Muscle layer of duodenum (tissue), 2 donors: ENCODE results near the gene SPI1.

ENCODE experiments used
- H3K27ac ChIP-seq: one replicate; pipeline ENCODE4 v1.7.0; 2013; ENCODE audit warnings: mild to moderate bottlenecking, low read length
- H3K27me3 ChIP-seq: one replicate; pipeline ENCODE4 v1.7.0; 2013; ENCODE audit warnings: low read depth, mild to moderate bottlenecking, control low read depth, low read length
- H3K36me3 ChIP-seq, 2 donors: one replicate each; pipeline ENCODE4 v1.7.0; 2013; ENCODE audit warnings: low read length in 2 of 2, control low read depth in 1 of 2, mild to moderate bottlenecking in 1 of 2; ENCODE audit not compliant: insufficient read depth in 2 of 2, control insufficient read depth in 1 of 2
- H3K4me1 ChIP-seq, 2 donors: one replicate each; pipeline ENCODE4 v1.7.0; 2013; ENCODE audit warnings: low read length in 2 of 2, mild to moderate bottlenecking in 2 of 2, control low read depth in 1 of 2, moderate library complexity in 1 of 2; ENCODE audit not compliant: insufficient read depth in 2 of 2, control insufficient read depth in 1 of 2
- H3K4me3 ChIP-seq, 2 donors: one replicate each; pipeline ENCODE4 v1.7.0; 2013; ENCODE audit warnings: low read length in 2 of 2, low read depth in 1 of 2, mild to moderate bottlenecking in 1 of 2
- H3K9me3 ChIP-seq, 2 donors: one replicate each; pipeline ENCODE4 v1.7.0; 2013; ENCODE audit warnings: low read length in 2 of 2, control low read depth in 1 of 2, mild to moderate bottlenecking in 1 of 2; ENCODE audit not compliant: control insufficient read depth in 1 of 2
- donor health status: healthy.

The SPI1 gene

DNA sequence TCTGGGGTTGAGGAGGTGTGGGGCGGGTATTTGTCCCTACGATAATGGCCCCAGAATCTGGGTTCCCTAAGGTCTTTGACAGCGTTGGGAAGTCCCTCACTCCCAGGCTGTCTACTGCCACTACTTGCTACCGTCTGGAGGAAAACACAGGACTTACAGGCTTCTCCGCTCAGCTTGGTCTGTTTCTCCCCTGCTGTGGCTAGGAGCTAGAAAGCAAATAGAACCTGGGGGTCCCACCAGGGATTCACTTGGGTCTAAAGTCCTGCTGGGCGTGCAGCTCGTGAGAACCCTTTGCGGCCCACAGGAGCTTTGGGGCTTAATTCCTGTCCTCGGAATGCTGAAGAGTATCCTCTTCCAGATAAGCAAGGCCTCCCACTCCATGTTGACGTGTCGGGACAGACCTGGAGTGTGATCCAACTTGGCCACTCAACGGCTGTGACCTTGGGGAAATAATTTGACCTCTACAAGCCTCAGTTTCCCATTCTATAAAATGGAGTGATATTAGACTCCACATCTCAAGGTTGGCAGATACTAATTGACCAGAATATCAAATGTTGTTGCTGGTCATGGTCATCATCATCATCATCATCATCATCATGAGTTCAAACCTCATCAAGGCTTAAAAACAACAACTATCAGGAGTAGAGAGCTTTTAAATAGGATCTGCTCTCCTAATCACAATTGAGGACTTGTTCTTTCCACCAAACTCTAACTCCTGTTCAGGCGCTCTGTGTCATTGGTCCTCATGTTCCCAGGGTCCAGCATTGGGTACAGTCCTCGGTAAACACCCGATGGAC lies 24.2 kb downstream of the SPI1 start:
- peaks cover 0 to 4% of the 10 kb centered on the region in 2 donors for H3K4me1 ChIP-seq
- no peaks in the 10 kb centered on the region for H3K9me3 ChIP-seq
- peak overlapping the region in 1 of 2 donors; percentile 61 for H3K4me3 ChIP-seq
- no peaks in the 10 kb centered on the region for H3K36me3 ChIP-seq
- H3K27me3 ChIP-seq = no peaks in the 10 kb centered on the region
- no peak overlapping the region for H3K27ac ChIP-seq

GRCh38 chr11:47352556-47352955 lies 25.8 kb downstream of the SPI1 start, which contains the start of gene MYBPC3:
Gene MYBPC3, minus strand, starts transcription at chr11:47352702. Its CDS starts 55 bp downstream, at chr11:47352647.
- no peak within 1 kb of the TSS for H3K4me3 ChIP-seq
- no peaks in the 10 kb centered on the region for H3K9me3 ChIP-seq
- no peaks in the 10 kb centered on the region for H3K36me3 ChIP-seq
- no peaks in the 10 kb centered on the region for H3K27me3 ChIP-seq
- no peak within 1 kb of the TSS for H3K27ac ChIP-seq
- peaks cover 0 to 4% of the 10 kb centered on the region in 2 donors for H3K4me1 ChIP-seq

GRCh38 chr11:47351156-47352126 lies 26.9 kb downstream of the SPI1 start:
- H3K27me3 ChIP-seq = no peaks in the 10 kb centered on the region

DNA sequence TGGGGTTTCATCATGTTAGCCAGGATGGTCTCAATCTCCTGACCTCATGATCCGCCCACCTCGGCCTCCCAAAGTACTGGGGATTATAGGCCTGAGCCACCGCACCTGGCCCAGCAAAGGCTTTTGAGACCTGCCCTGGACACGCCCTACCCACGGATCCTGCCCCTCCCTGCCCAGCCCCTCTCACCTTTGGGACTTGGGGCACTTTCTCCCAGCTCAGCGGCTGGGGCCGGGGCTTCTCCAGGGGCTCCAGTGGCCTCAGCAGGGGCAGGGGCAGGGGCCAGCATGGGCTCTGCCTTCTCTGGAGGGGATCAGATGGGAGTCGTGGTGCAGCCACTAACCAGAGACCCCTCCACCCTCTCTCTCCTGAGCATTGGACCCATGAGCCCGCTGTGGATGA lies 28.0 kb downstream of the SPI1 start:
- no peak overlapping the region for H3K4me3 ChIP-seq
- H3K36me3 ChIP-seq = no peaks in the 10 kb centered on the region
- no peaks in the 10 kb centered on the region for H3K9me3 ChIP-seq
- H3K27me3 ChIP-seq = no peaks in the 10 kb centered on the region
- no peak overlapping the region for H3K27ac ChIP-seq
- H3K4me1 ChIP-seq = peaks cover 0 to 4% of the 10 kb centered on the region in 2 donors

More at GRCh38 chr11:47351156-47352126, 26.9 kb downstream of the SPI1 start:
- peaks cover 0 to 4% of the 10 kb centered on the region in 2 donors for H3K4me1 ChIP-seq
- no peaks in the 10 kb centered on the region for H3K36me3 ChIP-seq
- no peak overlapping the region for H3K27ac ChIP-seq
- no peaks in the 10 kb centered on the region for H3K9me3 ChIP-seq
- no peak overlapping the region for H3K4me3 ChIP-seq

DNA sequence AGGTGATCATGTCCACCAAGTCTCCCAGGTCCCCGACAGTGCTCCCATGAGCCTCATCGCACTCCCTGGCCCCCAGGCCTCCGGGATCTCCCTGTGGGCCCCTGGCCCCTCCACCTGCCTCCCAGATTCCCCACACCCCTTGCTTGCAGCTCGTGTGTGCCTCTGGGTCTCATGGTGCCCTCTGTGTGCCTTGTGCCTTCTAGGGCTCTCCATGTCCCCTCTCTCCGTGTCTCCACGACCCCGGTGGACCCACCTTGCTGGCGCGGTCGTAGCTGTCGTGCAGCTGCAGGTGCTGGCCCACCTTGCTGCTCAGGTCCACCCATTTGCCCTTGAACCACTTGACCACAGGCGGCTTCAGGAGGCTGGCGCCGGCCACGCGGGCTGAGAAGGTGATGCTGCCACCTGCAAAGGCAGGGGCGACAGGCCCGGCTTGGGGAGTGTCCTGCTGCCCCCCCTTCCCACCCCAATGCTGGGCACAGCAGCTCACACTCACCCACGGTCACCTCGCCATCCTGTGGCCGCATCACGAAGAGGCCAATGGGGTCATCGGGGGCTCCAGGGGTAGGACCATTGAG lies 28.7 kb downstream of the SPI1 start:
- Histone ChIP-seq H3K4me1 (peaks cover 0 to 2% of the 10 kb centered on the region in 2 donors), H3K4me3 (no peak overlapping the region), H3K27ac (no peak overlapping the region)

GRCh38 chr11:47348859-47349258 lies 29.5 kb downstream of the SPI1 start:
- no peaks in the 10 kb centered on the region for H3K36me3 ChIP-seq
- H3K4me1 ChIP-seq = no peaks in the 10 kb centered on the region
- no peak overlapping the region for H3K27ac ChIP-seq
- no peaks in the 10 kb centered on the region for H3K9me3 ChIP-seq
- H3K27me3 ChIP-seq = no peaks in the 10 kb centered on the region
- H3K4me3 ChIP-seq = no peak overlapping the region

More for the DNA sequence above, 28.7 kb downstream of the SPI1 start:
- Histone ChIP-seq H3K36me3 (no peaks in the 10 kb centered on the region), H3K27me3 (no peaks in the 10 kb centered on the region), H3K9me3 (no peaks in the 10 kb centered on the region)

- no peak overlapping the region for H3K27ac ChIP-seq
- no peaks in the 10 kb centered on the region for H3K27me3 ChIP-seq
- H3K4me1 ChIP-seq = no peaks in the 10 kb centered on the region
- no peaks in the 10 kb centered on the region for H3K9me3 ChIP-seq
- no peak overlapping the region for H3K4me3 ChIP-seq
- H3K36me3 ChIP-seq = no peaks in the 10 kb centered on the region
These were observed 30.1 kb downstream of the SPI1 start for GRCh38 chr11:47348131-47348802.

DNA sequence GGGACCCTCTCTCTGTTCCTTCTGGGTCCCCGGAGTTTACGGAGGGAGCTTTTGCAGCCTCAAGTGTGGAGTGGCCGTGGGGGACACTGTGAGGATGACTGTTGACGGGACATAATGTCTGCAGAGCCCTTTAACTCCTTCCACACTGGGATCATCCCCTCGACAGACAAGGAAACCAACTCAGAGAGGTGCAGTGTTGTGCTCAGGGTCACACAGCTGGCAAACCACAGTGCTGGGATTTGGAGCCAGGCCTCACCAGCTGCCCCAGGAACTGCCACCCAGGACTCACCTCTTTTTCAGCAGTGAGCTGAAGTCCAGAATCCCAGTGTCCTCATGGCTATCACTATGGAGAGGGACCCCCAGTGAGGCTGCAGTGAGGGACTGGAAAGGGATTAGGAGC lies 31.2 kb downstream of the SPI1 start:
- no peaks in the 10 kb centered on the region for H3K36me3 ChIP-seq
- H3K9me3 ChIP-seq = no peaks in the 10 kb centered on the region
- no peaks in the 10 kb centered on the region for H3K4me1 ChIP-seq
- H3K4me3 ChIP-seq = no peak overlapping the region
- no peaks in the 10 kb centered on the region for H3K27me3 ChIP-seq
- no peak overlapping the region for H3K27ac ChIP-seq

GRCh38 chr11:47345890-47346563 lies 32.3 kb downstream of the SPI1 start:
- no peaks in the 10 kb centered on the region for H3K36me3 ChIP-seq
- H3K4me3 ChIP-seq = no peak overlapping the region

DNA sequence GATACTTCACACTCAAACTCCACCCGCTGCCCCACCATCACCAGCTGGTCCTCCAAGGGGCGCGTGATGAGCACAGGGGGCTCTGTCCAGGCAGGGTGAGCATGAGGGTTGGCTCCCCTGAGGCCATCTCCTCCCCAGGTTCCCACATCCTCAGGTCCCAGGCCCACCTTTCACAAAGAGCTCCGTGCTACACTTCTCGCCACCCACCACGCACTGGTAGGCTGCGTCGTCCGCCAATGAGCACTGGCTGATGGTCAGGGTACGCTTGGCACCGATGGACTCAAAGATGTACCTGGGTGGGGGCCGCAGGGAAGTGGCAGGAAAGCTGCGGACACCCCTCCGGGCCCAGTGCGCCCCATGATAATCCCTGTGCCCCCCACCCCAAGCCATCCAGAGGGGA lies 35.5 kb downstream of the SPI1 start:
- no peaks in the 10 kb centered on the region for H3K27me3 ChIP-seq
- H3K4me3 ChIP-seq = no peak overlapping the region
- no peaks in the 10 kb centered on the region for H3K36me3 ChIP-seq
- no peaks in the 10 kb centered on the region for H3K4me1 ChIP-seq
- no peak overlapping the region for H3K27ac ChIP-seq
- H3K9me3 ChIP-seq = no peaks in the 10 kb centered on the region

More at GRCh38 chr11:47345890-47346563, 32.3 kb downstream of the SPI1 start:
- H3K27me3 ChIP-seq = no peaks in the 10 kb centered on the region
- H3K4me1 ChIP-seq = no peaks in the 10 kb centered on the region
- H3K9me3 ChIP-seq = no peaks in the 10 kb centered on the region
- H3K27ac ChIP-seq = no peak overlapping the region
